ENCODE results near the gene SFXN2. TPM values are rescaled to one million over a fixed set of nuclear protein-coding genes. Genes with fewer than 3 reads are reported as not detected.
"Not testable (repeated sequence)": the region's sequence is repeated elsewhere in the genome, so short reads cannot be mapped to it uniquely, and the experiment has no call there.

SFXN2 gene
- total and polyA plus RNA-seq, 4 donors = 3.2 to 8.3 (median 4.3) TPM

DNA sequence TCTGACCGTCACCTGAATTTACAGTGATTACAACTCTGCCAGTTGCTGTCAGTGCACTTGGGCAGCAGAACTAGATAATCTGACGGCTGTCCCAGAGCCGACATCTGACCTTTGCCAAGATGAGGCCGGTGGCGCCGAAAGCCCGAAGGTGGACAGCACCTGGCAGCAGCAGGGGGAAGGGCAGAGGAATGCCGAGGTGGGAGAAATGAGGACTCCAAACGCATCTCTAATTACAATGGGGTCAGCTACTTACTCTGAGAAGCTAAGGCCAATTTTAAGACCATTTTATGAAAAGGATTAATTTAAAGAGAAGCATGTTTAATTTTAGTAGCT lies 36.4 kb upstream of the SFXN2 start:
- Histone ChIP-seq H3K36me3 (ENCODE audit: control insufficient read depth in 1 of 2, insufficient read depth in 2 of 2, low read length in 1 of 2) (peaks cover 0 to 2% of the 10 kb centered on the region in 2 donors), H3K9me3 (ENCODE audit: control insufficient read depth, low read length) (no peaks in the 10 kb centered on the region), H3K4me1 (ENCODE audit: control insufficient read depth in 1 of 2, insufficient read depth in 2 of 2, low read length in 2 of 2) (peaks cover 0 to 3% of the 10 kb centered on the region in 2 donors), H3K4me3 (ENCODE audit: low read length in 2 of 2) (no peak overlapping the region), H3K27me3 (ENCODE audit: control insufficient read depth in 1 of 2, insufficient read depth in 2 of 2, low read length in 1 of 2) (no peaks in the 10 kb centered on the region), H3K27ac (ENCODE audit: low read depth in 1 of 2, low read length in 2 of 2) (no peak overlapping the region)
- intact Hi-C loops (cut with DNase I) = loop anchor here in 1 of 2 donors (5.0 kb wide), 1 partner anchor 34 kb away; the partner anchor contains the start of genes ARL3 and SFXN2
- 86 to 88% methylated on average over 9 of the region's 9 CpGs for WGBS, 2 donors
- DNase-seq (peak in 1 of 2 donors; percentile 58), ATAC-seq (ENCODE audit: low FRiP score) (no peak)

DNA sequence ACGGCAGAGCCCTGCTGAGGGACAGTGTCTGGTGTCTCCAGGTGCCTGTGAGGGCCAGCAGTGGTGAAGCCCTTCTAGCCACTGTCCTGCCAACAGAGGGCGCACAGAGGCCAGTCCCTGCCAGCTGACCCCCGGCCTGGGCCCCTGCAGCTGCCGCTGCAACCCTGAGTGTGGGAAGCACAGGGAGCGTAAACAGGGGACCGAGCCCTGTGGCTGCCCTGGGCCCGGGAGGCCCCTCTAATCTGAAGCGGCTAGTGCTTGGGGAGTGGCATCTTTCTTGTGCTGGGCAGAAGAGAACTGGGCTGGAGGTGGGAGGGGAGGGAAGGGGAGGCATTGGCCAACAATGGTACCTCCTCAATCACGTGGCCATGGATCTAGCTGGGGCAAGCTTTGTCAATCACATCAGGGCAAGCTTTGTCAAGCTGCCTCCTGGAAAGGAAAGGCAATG lies 35.6 kb upstream of the SFXN2 start:
- WGBS, 2 donors = 30 to 38% methylated on average over 9 of the region's 9 CpGs
- no peaks in the 10 kb centered on the region for H3K27me3 ChIP-seq (ENCODE audit: control insufficient read depth in 1 of 2, insufficient read depth in 2 of 2, low read length in 1 of 2)
- no peak overlapping the region for H3K4me3 ChIP-seq (ENCODE audit: low read length in 2 of 2)
- ATAC-seq (ENCODE audit: low FRiP score) (peak; percentile 49), DNase-seq (peak; percentile 82 to 86)
- no peaks in the 10 kb centered on the region for H3K9me3 ChIP-seq (ENCODE audit: control insufficient read depth, low read length)
- no peak overlapping the region for H3K27ac ChIP-seq (ENCODE audit: low read depth in 1 of 2, low read length in 2 of 2)
- peaks cover 0 to 2% of the 10 kb centered on the region in 2 donors for H3K36me3 ChIP-seq (ENCODE audit: control insufficient read depth in 1 of 2, insufficient read depth in 2 of 2, low read length in 1 of 2)
- peaks cover 0 to 3% of the 10 kb centered on the region in 2 donors for H3K4me1 ChIP-seq (ENCODE audit: control insufficient read depth in 1 of 2, insufficient read depth in 2 of 2, low read length in 2 of 2)
- intact Hi-C loops (cut with DNase I) = loop anchor here in 1 of 2 donors (5.0 kb wide), 1 partner anchor 33 kb away; the partner anchor contains the start of genes ARL3 and SFXN2

DNA sequence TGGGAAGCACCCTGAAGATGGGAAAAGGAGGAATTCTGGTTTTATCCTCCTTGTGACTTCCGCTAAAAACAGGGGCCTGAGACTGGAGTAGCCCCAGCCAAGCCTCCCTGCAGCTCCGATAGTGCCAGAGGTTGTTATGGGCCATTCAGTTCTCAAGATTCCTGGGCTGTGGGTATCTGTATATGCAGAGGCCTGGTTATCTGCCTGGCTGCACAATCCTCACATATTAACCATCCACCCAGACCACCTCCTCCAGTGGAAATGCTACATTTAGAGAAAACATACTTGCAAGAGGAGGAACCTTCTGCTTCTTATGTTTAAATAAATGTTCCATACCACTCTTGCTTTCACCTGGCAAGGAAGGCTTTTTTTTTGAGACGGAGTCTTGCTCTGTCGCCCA lies 34.8 kb upstream of the SFXN2 start:
- intact Hi-C loops (cut with DNase I) = loop anchor here in 1 of 2 donors (5.0 kb wide), 1 partner anchor 33 kb away; the partner anchor contains the start of genes ARL3 and SFXN2
- H3K4me3 ChIP-seq (ENCODE audit: low read length in 2 of 2) = no peak overlapping the region
- DNase-seq = peak in 1 of 2 donors; percentile 16
- H3K36me3 ChIP-seq (ENCODE audit: control insufficient read depth in 1 of 2, insufficient read depth in 2 of 2, low read length in 1 of 2) = peaks cover 0 to 2% of the 10 kb centered on the region in 2 donors
- no peaks in the 10 kb centered on the region for H3K27me3 ChIP-seq (ENCODE audit: control insufficient read depth in 1 of 2, insufficient read depth in 2 of 2, low read length in 1 of 2)
- peaks cover 0 to 3% of the 10 kb centered on the region in 2 donors for H3K4me1 ChIP-seq (ENCODE audit: control insufficient read depth in 1 of 2, insufficient read depth in 2 of 2, low read length in 2 of 2)
- H3K9me3 ChIP-seq (ENCODE audit: control insufficient read depth, low read length) = no peaks in the 10 kb centered on the region
- 95 to 98% methylated on average over 4 of the region's 4 CpGs for WGBS, 2 donors
- no peak overlapping the region for H3K27ac ChIP-seq (ENCODE audit: low read depth in 1 of 2, low read length in 2 of 2)
- no peak for ATAC-seq (ENCODE audit: low FRiP score)

DNA sequence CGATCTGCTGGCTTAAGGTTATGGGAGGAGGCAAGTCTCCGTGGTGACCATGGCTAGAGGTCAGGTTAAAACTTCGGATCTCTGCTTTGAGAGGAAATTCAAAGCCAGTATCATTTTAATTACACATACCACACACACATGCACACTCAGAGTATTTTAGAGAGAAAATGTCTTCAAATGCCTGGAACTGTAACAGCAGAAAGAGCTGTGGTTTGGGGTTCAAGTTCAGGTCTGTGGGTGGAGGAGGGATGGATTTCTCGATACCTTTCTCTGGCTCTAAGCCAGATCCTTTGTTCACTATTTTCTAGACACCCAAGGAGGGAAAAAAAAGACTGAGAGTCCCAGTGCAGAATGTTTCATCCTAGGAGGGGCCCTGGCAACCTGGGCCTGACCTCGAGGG lies 32.7 kb upstream of the SFXN2 start:
- no peaks in the 10 kb centered on the region for H3K27me3 ChIP-seq (ENCODE audit: control insufficient read depth in 1 of 2, insufficient read depth in 2 of 2, low read length in 1 of 2)
- peaks cover 0 to 3% of the 10 kb centered on the region in 2 donors for H3K36me3 ChIP-seq (ENCODE audit: control insufficient read depth in 1 of 2, insufficient read depth in 2 of 2, low read length in 1 of 2)
- H3K4me1 ChIP-seq (ENCODE audit: control insufficient read depth in 1 of 2, insufficient read depth in 2 of 2, low read length in 2 of 2) = no peaks in the 10 kb centered on the region
- H3K27ac ChIP-seq (ENCODE audit: low read depth in 1 of 2, low read length in 2 of 2) = no peak overlapping the region
- no peak overlapping the region for H3K4me3 ChIP-seq (ENCODE audit: low read length in 2 of 2)
- H3K9me3 ChIP-seq (ENCODE audit: control insufficient read depth, low read length) = no peaks in the 10 kb centered on the region
- no peak for ATAC-seq (ENCODE audit: low FRiP score)
- DNase-seq = no peak
- intact Hi-C loops (cut with DNase I) = no loop called here
- WGBS, 2 donors = 91 to 92% methylated on average over 5 of the region's 5 CpGs

DNA sequence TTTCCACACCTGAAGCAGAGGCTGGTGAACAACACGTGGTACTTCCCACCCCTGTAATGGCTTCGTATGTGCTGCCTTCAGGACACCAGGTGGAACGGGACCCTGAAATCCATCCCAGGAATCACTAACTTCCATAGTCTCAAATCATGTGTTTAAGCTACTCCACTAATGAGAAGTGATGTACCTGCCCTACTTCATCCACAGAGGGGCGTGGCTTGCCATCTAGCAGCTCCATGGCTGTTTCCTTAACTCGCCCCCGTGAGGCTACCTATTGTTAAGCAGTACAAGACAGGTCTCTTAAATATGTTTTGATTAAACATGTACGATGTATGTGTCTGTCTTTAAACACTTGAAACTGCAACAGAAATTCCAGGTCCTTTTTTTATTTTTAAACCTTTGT lies 32.0 kb upstream of the SFXN2 start:
- H3K27me3 ChIP-seq (ENCODE audit: control insufficient read depth in 1 of 2, insufficient read depth in 2 of 2, low read length in 1 of 2) = no peaks in the 10 kb centered on the region
- intact Hi-C loops (cut with DNase I) = no loop called here
- ATAC-seq (ENCODE audit: low FRiP score) (no peak), DNase-seq (no peak)
- no peaks in the 10 kb centered on the region for H3K9me3 ChIP-seq (ENCODE audit: control insufficient read depth, low read length)
- no peak overlapping the region for H3K4me3 ChIP-seq (ENCODE audit: low read length in 2 of 2)
- no peak overlapping the region for H3K27ac ChIP-seq (ENCODE audit: low read depth in 1 of 2, low read length in 2 of 2)
- H3K36me3 ChIP-seq (ENCODE audit: control insufficient read depth in 1 of 2, insufficient read depth in 2 of 2, low read length in 1 of 2) = peaks cover 0 to 3% of the 10 kb centered on the region in 2 donors
- no peaks in the 10 kb centered on the region for H3K4me1 ChIP-seq (ENCODE audit: control insufficient read depth in 1 of 2, insufficient read depth in 2 of 2, low read length in 2 of 2)
- 93 to 94% methylated on average over 7 of the region's 7 CpGs for WGBS, 2 donors

DNA sequence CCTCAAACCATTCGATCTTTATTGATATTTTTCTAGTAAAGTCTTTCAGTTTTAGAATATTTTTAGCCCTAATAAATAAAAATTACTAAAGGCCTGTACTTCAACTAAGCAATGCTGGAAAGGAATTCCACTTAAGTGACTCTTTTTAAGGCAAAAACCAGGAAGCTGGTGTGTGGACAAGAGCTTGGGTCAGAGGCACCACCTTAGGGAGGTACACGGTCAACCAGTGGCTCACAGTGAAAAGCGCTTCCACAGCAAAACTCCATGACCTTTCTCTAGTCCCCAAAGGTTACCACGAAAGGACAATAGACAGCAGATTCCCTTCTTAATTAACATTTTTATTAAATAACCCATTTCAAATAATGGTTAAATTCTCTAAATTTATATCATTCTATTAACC lies 31.5 kb upstream of the SFXN2 start:
- H3K27ac ChIP-seq (ENCODE audit: low read depth in 1 of 2, low read length in 2 of 2) = no peak overlapping the region
- DNase-seq (no peak), ATAC-seq (ENCODE audit: low FRiP score) (no peak)
- no peak overlapping the region for H3K4me3 ChIP-seq (ENCODE audit: low read length in 2 of 2)
- WGBS, 2 donors = 86 to 88% methylated on average over 4 of the region's 4 CpGs
- intact Hi-C loops (cut with DNase I) = no loop called here
- H3K4me1 ChIP-seq (ENCODE audit: control insufficient read depth in 1 of 2, insufficient read depth in 2 of 2, low read length in 2 of 2) = no peaks in the 10 kb centered on the region
- no peaks in the 10 kb centered on the region for H3K9me3 ChIP-seq (ENCODE audit: control insufficient read depth, low read length)
- no peaks in the 10 kb centered on the region for H3K27me3 ChIP-seq (ENCODE audit: control insufficient read depth in 1 of 2, insufficient read depth in 2 of 2, low read length in 1 of 2)
- peaks cover 0 to 3% of the 10 kb centered on the region in 2 donors for H3K36me3 ChIP-seq (ENCODE audit: control insufficient read depth in 1 of 2, insufficient read depth in 2 of 2, low read length in 1 of 2)

DNA sequence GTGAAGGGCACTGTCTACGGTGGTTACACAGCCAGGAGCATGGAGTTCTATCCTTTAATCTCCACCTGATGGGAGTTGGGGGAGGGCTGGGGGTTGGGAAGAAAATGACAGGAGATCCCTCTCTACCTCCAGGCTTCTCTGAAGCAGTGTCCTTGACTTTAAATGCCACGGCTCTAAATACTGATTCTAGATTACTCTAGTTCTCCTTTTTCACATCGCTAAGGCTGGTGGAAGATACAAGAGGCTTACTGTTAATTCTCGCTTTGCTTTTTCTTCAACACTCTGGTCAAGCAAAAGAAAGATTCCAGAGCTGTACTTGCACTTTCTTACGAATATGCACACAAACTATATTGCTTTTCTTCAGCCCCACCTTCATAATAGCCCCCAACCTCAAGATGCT lies 30.7 kb upstream of the SFXN2 start:
- Histone ChIP-seq H3K4me3 (ENCODE audit: low read length in 2 of 2) (no peak overlapping the region), H3K9me3 (ENCODE audit: control insufficient read depth, low read length) (no peaks in the 10 kb centered on the region), H3K27me3 (ENCODE audit: control insufficient read depth in 1 of 2, insufficient read depth in 2 of 2, low read length in 1 of 2) (no peaks in the 10 kb centered on the region), H3K36me3 (ENCODE audit: control insufficient read depth in 1 of 2, insufficient read depth in 2 of 2, low read length in 1 of 2) (peaks cover 0 to 3% of the 10 kb centered on the region in 2 donors), H3K27ac (ENCODE audit: low read depth in 1 of 2, low read length in 2 of 2) (no peak overlapping the region), H3K4me1 (ENCODE audit: control insufficient read depth in 1 of 2, insufficient read depth in 2 of 2, low read length in 2 of 2) (no peaks in the 10 kb centered on the region)
- intact Hi-C loops (cut with DNase I) = no loop called here
- DNase-seq (no peak), ATAC-seq (ENCODE audit: low FRiP score) (no peak)
- 93% methylated on average over 5 of the region's 5 CpGs for WGBS, 2 donors

DNA sequence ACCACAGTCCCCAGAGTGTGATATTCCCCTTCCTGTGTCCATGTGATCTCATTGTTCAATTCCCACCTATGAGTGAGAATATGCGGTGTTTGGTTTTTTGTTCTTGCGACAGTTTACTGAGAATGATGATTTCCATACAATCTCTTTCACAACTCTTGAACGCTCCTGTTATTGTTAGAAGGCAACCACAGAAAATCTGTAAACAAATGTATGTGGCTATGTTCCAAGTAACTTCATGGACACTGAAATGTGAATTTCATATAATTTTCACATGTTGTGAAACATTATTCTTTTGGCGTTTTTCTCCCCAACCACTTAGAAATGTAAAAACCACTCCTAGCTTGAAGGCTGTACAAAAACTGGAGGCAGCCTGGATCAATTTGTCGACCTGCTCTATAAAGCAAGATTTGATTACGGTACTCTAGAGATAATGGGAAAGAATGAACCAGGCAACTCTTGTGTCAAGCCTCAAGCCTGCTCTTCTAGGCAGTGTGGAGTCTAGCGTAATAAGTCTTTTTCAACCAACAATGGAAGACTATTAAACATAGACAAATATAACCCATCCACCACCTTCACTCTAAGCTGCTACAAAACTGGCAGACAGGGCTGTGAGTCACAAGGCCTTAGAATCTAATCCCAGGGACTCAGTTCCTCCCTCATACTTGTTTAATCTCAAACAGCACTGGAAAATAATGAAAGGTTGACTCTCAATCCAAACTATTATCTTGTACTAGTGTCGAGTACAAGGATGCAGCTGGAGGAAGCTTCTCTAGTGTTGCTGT lies 23.0 kb upstream of the SFXN2 start:
- intact Hi-C loops (cut with DNase I) = no loop called here
- ATAC-seq (ENCODE audit: low FRiP score) (no peak), DNase-seq (no peak)
- Histone ChIP-seq H3K27ac (ENCODE audit: low read depth in 1 of 2, low read length in 2 of 2) (no peak overlapping the region), H3K4me3 (ENCODE audit: low read length in 2 of 2) (no peak overlapping the region), H3K9me3 (ENCODE audit: control insufficient read depth, low read length) (no peaks in the 10 kb centered on the region), H3K27me3 (ENCODE audit: control insufficient read depth in 1 of 2, insufficient read depth in 2 of 2, low read length in 1 of 2) (no peaks in the 10 kb centered on the region), H3K36me3 (ENCODE audit: control insufficient read depth in 1 of 2, insufficient read depth in 2 of 2, low read length in 1 of 2) (peaks cover 0 to 4% of the 10 kb centered on the region in 2 donors), H3K4me1 (ENCODE audit: control insufficient read depth in 1 of 2, insufficient read depth in 2 of 2, low read length in 2 of 2) (no peaks in the 10 kb centered on the region)
- 87 to 91% methylated on average over 8 of the region's 8 CpGs for WGBS, 2 donors

DNA sequence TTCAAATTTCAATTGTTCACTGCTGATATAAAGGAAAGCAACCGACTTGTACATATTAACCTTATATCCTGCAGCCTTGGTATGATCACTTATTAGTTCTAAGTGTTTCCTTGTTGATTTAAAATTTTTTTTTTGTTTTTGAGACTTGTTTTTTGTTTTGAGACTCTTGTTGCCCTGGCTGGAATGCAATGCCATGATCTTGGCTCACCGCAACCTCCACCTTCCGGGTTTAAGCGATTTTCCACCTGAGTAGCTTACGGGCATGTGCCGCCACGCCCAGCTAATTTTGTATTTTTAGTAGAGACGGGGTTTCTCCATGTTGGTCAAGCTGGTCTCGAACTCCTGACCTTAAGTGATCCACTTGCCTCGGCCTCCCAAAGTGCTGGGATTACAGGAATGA lies 19.0 kb upstream of the SFXN2 start:
- peaks cover 0 to 10% of the 10 kb centered on the region in 2 donors for H3K36me3 ChIP-seq (ENCODE audit: control insufficient read depth in 1 of 2, insufficient read depth in 2 of 2, low read length in 1 of 2)
- WGBS, 2 donors = 96 to 97% methylated on average over 10 of the region's 10 CpGs
- DNase-seq; H3K4me1 ChIP-seq (ENCODE audit: control insufficient read depth in 1 of 2, insufficient read depth in 2 of 2, low read length in 2 of 2); ATAC-seq (ENCODE audit: low FRiP score); H3K9me3 ChIP-seq (ENCODE audit: control insufficient read depth, low read length); H3K27ac ChIP-seq (ENCODE audit: low read depth in 1 of 2, low read length in 2 of 2); H3K4me3 ChIP-seq (ENCODE audit: low read length in 2 of 2); intact Hi-C loops (cut with DNase I); H3K27me3 ChIP-seq (ENCODE audit: control insufficient read depth in 1 of 2, insufficient read depth in 2 of 2, low read length in 1 of 2): not testable (repeated sequence)

Measured in aorta (tissue), 5 donors.